GM21737 (cell line): ENCODE results near the gene ERN1.
A peak's percentile ranks its signal among the peaks of the same experiment; 100 is the strongest.

Experiments used
- ATAC-seq: cut with Tn5 transposase; IDR thresholded peaks from one replicate; pipeline ENCODE4 v1.9.1; 2021; ENCODE audit warnings: mild to moderate bottlenecking, moderate library complexity; ENCODE audit not compliant: unreplicated experiment

The ERN1 gene

DNA sequence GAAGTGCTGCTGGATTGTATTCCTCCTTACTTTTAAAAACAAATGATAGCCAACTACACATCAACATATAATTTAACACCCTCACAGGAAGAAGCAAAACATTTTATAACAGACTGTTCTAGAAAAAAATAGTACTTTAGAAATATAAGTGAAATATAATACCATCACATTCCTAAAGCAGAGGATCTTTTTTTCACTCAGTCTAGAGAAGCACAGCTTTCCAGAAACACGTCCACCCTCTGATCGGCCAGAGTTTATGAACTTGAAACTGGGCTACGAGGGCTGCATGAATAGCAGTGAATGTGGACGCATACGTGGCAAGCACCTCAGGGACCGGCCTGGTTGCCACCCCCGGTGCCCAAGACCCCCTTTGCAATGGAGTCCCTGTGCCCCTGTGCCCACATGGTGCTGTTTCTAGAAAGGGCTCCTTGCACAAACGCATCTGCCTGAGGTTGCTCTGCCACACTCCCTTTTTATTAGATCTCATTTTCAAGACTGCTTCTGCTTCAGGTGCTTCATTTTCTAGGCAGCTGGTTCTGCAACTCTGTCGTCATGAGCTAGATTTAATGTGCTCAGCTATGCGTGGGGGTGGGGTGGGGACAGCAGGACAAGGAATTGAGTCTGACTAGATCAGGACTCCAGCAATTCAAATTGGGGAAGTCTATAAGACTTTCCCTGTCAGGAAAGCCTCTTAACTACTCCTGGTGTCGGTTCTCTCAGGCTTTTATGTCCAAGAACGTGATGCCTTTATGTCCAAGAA is 29.1 kb upstream of the ERN1 start:
- ATAC-seq = no peak

DNA sequence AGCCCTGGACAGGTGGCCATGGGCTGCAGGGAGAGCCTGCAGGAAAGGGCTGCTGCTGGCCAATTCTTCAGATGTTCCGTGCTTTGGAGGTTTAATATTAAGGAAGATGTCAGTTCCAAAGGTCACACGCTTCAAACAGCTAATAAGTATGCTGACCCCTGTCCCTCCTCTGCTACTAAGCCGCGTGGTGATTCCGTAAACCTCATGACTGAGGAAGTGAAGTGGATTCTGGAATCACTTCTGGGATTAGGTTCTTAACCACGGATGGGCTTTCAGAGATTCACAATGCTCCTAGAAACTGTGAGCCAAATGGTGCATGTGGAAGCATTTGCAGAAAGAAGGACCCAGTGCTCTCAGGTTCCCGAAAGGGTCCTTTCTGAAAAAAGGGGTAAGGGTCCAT is 28.5 kb upstream of the ERN1 start:
- ATAC-seq = no peak

DNA sequence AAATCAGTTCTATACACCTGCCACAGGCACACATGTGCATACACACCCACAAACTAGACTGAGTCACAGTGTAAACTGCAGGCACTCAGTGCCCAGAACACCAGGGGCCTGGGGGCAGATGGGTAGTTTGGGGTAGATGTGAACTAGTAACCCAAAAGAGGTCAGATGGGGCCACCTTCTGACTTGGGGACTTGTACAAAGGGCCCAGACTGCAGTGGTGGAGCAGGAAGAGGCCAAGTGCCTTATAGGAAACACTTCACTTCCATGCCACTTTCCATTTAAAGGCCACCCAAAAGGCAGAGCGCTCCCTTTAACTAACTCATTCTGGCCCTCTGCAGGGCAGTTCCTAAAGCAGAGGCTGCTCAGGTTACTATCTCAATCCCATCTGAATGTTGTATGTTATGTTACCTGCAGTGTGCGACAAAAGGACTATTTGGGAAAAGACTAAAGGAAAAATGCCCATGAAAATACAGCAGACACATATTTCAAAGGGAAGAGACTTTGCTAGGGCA is 27.8 kb upstream of the ERN1 start:
- ATAC-seq = no peak

DNA sequence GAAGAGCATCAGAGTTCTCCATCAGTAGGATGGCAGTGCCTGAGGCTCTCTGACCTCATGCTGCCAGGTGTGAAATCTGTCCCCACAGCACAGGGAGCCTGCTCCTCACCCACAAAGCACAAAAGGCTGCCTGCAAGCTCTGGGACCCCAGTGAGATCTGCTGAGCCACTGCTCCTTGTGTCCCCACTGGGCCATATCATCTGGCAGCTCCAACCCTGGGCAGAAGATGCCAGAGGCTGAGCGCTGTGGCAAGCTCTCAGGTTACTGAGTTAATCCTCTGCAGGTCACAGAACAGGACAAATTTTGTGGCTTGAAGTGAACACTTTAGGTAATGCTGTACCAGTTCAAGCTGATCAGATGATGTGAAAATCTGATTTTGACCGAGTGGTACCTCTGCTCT is 26.7 kb upstream of the ERN1 start:
- no peak for ATAC-seq

DNA sequence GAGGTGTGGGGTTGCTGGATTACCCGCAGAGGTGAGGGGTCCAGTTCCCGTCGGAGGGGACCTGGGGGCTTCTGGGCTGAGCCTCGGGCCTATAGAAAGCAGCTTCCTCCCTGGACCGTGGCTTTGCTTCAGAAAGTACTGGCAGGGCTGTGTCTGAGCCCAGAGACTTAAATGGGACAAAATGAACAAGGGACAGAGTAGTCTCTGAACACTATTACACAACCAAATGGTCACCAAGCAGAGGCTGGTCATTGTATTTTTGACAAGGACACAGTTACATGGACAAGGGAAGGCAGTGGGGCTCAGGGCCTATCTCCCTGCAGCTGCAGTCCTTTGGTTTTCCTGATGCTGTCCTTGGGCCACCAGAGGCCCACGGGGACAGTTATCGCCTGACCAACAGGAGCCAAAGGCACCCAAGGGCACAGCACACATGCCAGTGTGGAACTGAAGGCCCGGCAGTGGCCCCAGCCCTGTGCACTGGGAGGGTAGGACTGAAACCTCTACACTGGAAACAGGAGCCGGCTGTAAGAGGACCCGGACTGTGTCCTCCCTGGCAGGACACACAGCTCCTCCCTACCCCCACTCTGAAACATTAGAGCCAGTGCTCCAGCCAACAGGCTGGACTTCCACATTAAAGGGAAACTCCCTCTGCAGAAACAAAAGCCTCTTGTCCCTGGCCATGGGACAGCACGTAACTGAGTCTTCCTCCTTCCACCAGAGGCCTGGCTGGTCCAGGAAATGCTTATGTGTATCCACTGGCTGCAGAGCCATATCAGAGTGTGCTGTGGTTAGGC is 26.0 kb upstream of the ERN1 start:
- no peak for ATAC-seq

DNA sequence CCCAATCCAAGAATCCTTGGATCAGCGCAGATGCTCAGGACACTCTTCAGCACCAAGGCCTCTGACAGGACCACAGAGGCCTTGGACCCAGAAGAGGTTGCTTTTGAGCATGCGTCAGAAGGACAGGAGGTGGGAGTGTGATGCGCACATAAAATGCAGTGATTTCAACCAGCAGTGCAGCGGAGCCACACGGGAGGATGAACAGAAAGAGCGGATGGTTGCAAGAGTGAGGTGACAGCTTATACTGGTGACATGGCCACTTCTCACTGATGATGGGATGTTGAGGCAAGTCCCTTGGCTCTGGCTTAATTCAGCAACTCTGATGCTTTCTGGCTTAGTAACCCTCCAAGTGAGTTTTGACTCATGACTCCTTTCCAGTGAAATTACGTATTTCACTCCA is 25.2 kb upstream of the ERN1 start:
- ATAC-seq = no peak

DNA sequence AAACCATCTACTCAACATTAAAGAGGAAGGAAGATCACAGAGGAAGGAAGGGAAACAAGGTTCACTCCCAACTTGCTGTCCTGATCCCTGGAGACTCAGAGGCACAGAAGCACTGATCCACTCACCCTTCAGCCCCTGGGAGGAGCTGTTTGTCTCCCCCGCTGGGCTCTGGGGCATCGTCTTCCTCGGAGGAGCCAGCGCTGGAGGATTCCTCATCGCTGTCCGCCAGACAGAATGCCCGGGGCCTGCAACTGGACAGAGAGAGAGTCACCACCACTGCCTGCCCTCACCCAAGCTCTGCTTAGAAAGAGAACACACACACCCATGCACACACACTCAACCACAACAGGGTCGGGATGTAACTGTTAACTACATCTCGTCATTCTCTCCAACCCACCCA is 24.8 kb upstream of the ERN1 start:
- ATAC-seq = no peak

DNA sequence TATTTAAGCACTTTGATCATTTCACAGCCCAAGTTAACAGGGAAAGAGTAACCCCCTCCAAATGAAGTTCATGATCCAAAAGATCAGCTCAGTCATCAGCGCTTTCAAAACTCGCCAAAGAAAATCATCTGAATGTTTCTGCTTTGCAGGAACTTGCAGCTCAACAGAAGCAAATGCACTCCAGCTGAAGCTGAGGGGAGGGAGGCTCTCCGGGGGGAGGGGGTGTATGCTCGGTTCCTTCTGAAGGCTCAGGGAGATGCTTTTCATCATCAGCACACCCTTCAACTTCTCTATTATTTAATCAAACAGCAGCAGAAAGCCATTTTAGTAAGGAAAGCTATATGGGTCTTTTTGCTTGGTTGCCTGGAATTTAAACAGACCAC is 24.4 kb upstream of the ERN1 start:
- ATAC-seq = no peak

DNA sequence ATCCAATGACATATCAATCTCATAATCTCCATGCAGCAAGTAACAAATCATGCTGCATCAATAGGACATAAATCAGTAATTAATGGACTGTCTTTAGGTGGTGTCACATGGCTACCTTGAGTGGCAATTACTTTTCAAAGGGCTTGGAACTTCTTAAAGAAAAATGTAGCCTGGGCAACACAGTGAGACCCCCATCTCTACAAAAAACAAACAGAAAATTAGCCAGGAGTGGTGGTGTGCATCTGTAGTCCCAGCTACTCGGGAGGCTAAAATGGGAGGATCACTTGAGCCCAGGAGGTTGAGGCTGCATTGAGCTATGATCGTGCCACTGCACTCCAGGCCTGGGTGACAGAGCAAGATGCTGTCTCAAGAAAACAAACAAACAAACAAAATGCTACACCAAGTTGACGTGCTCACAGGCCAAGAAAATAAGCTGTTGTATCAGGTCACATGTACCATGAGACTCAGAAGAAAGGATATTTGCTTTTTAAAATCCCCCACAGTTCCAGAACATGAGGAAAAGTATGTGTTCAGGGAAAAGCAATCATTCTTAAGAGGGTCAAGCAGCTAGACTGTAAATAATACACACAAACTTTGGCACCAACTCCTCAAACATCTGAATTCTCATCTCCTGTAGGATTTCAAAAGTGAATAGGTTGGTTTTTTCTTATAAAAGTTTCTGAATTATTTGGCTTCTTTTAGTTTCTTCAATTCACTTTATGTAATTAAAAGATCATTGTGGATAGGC is 23.8 kb upstream of the ERN1 start:
- no peak for ATAC-seq

DNA sequence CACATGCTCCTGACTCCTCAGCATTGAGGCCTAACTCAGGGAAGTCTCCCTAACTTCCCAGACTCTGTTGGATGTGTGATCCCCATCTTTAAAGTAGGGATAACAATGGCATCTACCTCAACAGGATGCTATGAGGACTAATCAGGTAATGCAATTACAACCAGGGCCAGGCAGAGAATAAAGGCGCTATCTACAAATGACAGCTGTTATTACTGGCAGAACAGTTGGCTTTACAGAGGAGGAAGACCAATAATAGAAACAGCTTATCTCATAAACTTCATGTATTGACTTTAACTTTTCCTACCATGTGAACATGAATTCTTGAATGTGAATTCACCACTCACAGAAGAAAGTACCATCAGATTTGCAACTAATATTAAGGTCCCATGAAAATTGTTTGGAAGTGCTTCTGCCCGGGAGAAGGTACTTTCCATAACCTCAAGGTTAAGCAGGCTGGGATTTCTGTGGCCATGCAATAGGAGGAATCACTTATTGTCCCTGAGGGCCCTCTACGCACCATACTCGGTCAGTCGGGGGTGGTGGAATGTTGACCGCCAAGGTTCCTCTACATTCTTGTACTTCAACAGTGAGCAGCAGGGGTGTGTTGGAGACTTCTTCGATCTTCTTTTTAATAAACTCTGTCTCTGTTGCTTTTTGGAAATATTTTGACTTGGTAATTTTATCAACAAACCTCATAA is 22.6 kb upstream of the ERN1 start:
- no peak for ATAC-seq

DNA sequence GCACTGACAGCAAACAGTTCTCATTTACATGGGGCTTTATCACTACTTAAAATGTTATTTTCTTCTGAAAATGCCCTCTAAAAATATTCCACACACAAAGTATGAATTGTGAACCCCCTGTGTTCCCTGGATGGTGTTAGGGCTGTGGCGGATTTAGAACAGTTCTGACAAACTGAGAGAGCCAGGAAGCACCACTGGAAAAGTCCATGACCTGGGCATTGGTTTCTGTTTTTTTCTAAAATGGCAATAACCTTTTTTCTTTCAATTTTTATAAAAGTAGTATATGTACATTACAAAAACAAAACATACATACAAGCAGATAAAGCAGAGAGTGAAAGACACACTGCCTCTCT is 21.0 kb upstream of the ERN1 start:
- no peak for ATAC-seq

DNA sequence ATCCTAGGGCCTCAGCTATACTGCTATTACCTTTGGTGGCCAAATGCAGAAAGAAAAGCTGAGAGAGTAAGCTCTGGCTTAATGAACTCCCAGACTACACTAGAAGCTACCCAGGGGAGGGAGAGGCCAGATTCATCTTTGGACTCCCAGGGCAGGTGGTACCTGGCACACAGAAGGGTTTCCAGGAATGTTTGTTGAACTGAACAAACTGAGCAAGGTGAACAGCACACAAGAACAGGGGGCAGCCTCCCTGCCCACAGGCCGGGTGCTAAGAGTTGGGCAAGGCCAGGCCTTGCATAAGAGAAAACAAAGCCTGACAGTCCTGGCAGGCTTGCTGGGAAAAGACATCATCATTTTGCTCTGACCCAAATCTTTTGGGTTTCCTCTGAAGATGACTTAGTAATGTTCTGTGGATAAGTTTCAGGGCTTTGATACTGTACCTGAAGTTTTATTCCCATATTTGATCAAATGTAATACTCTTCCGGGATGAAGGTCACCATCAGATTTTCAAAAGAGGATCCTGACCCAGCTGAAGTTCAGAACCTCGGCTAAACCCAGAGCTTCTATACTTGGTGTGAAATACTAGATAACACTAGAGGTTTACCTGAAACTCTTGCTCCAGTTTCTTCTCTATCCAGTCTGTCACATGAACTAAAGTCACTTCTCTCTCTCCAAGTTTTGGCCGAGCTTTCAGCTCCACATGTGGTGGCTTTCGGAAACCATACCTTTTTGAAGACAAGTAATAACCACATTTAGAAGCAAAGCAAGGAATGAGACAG is 20.5 kb upstream of the ERN1 start:
- no peak for ATAC-seq

DNA sequence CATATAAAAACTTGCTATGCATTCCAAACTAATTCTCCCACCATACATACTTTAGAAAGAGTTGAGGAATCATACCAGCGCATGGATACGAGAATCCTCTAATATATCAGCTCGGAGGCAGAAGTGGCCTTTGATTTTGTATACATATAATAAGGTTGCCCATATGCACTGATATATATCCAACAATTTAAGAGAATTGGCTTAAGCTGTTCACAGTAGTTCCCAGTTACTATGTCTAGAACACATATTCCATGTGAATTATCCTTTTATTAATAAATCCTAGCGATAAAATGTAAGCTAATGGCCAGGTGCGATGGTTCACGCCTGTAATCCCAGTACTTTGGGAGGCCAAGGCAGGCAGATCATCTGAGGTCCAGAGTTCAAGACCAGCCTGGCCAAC is 19.3 kb upstream of the ERN1 start:
- no peak for ATAC-seq

DNA sequence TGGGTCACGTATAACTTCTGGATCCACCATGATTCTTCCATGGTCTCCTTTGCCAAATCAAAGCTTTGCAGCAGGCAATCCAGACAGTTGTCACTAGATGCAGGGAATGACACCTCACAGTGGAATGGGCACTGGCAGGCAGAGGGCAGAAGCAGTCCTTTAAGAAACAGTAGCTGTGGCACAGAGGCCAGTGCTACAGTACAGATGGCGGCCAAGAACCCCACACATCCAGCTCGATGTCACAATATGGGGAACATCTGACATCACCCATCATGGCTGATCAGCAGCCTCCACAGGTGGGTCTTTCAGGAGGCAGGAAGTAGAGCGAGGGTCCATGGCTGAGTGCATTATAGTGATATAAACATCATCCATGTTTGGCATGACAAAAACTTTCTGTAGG is 18.8 kb upstream of the ERN1 start:
- no peak for ATAC-seq

DNA sequence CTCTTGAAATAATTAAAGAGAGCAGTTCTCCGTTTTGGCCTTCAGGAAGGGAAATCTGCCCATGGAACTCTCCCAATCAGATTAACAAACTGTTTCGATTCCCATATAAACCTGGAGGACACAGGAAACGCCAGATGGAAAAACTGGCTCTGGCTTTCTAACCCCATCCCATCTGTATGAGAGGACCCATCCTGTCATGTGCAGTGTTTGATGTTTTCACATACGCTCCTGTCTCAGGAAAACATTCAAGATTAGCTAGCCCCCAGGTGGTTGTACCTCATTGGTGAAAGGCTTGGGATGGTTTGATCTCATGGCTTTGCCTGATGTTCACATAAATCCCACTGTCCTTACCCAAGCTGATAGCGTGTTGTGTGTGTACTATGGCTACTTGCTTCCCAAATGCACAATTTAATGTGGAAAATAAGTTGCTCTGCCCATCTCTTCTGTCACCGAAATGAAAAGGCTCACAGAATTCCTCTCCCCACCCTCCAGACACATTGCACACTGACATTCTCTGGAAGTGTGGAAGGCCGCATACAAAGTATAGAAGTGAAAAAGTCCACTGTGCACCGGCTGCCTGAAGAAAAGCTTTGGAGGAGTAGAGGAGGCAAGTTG is 18.2 kb upstream of the ERN1 start:
- ATAC-seq = no peak

DNA sequence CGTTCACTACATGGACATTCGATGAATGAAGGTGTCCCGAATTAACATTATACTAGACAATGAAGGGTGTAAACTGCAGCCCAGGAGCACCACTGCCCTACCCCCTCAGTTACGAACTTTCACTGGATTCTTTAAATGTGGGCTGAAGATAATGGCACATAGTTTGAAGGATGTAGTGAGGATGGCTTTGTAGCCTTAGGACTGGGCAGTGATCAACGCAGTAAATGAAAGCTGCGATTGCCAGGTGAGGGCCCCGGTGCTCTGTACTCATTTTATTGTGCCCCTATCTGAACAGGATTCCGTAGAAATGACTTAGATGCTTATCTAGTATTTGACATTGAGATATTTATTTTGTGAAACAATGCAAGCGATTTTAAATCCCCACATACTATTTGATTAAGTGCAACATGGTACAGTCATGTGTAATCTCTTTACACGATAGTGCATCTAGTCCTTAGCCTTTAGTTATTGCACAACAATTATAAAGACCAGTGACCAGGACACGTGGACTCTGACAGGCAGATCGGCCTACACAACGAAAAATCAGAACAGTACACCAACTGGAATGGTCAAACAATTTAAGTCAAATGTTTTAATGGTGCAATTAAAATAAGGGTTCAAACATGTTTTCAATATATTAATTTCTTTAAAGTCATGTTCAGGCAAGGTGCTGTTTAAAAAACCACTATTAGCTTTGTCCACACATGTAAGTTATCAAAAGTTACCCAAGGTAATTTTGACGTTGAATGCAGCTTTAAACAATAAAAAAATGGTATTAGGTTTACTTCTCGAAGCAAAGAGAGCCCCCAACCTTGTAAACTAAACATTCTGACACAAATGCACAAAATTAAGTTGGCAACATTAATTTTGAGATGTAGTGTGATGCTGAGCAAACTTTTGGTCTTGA is 17.4 kb upstream of the ERN1 start:
- no peak for ATAC-seq

DNA sequence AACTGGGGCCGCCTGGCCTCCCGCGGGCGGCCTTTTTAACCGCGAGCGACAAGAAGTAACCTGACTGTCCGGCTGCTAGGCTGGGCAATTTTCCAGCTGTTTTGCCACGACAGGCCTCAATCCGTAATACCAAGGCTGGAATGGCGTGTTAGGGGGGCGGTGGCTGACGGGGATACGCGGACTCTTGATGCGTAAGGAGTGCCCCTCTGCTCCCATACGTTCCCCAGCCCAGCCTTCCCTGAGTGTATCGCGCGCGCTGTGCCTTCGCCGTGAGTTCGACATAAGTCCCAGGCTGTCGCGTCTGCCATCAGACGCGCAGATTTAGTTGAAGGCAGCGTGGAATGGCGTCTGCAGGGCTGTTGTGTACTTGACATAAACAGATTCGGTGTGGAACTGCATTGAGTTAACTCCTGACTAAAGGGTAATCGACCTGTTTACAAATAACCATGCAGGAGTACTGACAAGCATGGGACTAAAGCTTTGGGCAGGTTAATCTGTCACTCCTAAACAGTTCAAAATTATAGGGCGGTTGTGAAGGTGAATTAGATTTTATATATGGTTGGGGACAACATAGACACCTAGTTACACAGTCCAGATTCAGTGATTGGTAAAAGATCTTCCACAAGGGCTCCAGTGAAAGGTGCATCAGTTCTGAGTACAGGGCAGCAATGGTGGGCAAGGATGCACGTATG is 16.6 kb upstream of the ERN1 start:
- peak; percentile 3 for ATAC-seq

DNA sequence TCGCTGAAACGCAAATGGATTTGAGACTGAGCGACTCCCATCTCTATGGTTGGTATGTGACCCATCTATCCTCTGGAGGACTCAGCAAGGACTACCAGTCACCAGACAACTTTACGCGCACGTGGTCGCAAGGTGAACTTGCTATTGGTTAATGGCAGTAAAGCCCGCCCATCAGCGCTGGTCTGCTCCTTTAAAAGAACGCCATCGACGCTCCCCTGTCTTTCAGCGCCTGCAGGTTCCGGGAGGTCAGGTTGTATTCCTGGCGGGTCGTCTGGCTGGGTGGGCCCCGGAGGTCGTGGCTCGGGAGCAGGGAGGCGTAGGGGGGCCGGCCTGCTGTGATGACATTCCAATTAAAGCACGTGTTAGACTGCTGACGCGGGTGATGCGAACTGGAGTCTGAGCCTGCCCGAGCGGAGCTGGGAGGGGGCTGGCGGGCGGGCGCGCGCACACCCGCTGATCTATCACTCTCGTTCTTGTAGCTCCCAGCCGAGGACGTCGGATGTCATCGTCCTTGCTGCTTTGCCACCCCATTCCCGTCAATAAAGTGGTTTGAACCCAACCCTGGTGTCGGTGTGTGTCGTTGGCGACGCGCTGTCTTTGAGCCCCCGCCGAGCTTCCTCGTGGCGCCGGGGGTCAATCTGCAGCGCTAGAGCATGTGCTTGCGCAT is 15.9 kb upstream of the ERN1 start:
- ATAC-seq = peak; percentile 94
